ENCODE results near the gene KCNJ6. TPM values are rescaled to one million over a fixed set of nuclear protein-coding genes. Genes with fewer than 3 reads are reported as not detected.

Gene KCNJ6
- total and polyA plus RNA-seq, 4 donors = 0.01 TPM; not detected in 3

GRCh38 chr21:37702241-37702640 lies 214.0 kb downstream of the KCNJ6 start:
- H3K9ac ChIP-seq (ENCODE audit: low read depth in 1 of 2, low read length in 2 of 2) = no peak overlapping the region
- no peak overlapping the region for H3K4me3 ChIP-seq (ENCODE audit: low read depth in 1 of 3, low read length in 3 of 3)
- no peaks in the 10 kb centered on the region for H3K9me3 ChIP-seq (ENCODE audit: control insufficient read depth in 4 of 4, low read length in 3 of 4)
- H3K4me1 ChIP-seq (ENCODE audit: control insufficient read depth in 4 of 4, insufficient read depth in 4 of 4, low read length in 3 of 4) = peaks cover 3 to 21% (median 17%) of the 10 kb centered on the region in 4 donors
- no peaks in the 10 kb centered on the region for H3K27me3 ChIP-seq (ENCODE audit: control insufficient read depth in 4 of 4, insufficient read depth in 4 of 4, low read length in 3 of 4)
- DNase-seq (ENCODE audit: low spot score) = no peak
- TF ChIP-seq FOXA1 (IDR thresholded peaks at IDR 0.05) (no peak), CTCF (IDR thresholded peaks at IDR 0.05; ENCODE audit: low read depth, low read length, missing input control) (no peak), HNF4A (conservative IDR thresholded peaks at IDR 0.05) (peak in 1 of 2 donors; percentile 41), ATF3 (IDR thresholded peaks at IDR 0.05) (no peak), ZBTB33 (IDR thresholded peaks at IDR 0.05) (no peak), SP1 (IDR thresholded peaks at IDR 0.05) (no peak)
- no peaks in the 10 kb centered on the region for H3K36me3 ChIP-seq (ENCODE audit: control insufficient read depth in 4 of 4, insufficient read depth in 3 of 4, low read depth in 1 of 4, low read length in 3 of 4)
- 70% methylated on average over 7 of the region's 7 CpGs for WGBS
- H3K27ac ChIP-seq (ENCODE audit: low read depth in 1 of 2, low read length in 2 of 2) = no peak overlapping the region

GRCh38 chr21:37700641-37701202 lies 215.5 kb downstream of the KCNJ6 start:
- peak; percentile 69 to 78 for TF ChIP-seq RAD21 (IDR thresholded peaks at IDR 0.05)
- peak; percentile 45 for TF ChIP-seq CTCF (IDR thresholded peaks at IDR 0.05; ENCODE audit: low read depth, low read length, missing input control)
- TF ChIP-seq NR2F2 (IDR thresholded peaks at IDR 0.05) = no peak
- TF ChIP-seq HNF4G (IDR thresholded peaks at IDR 0.05) = no peak
- TF ChIP-seq SP1 (IDR thresholded peaks at IDR 0.05) = no peak
- Histone ChIP-seq H3K27me3 (ENCODE audit: control insufficient read depth in 4 of 4, insufficient read depth in 4 of 4, low read length in 3 of 4) (no peaks in the 10 kb centered on the region), H3K27ac (ENCODE audit: low read depth in 1 of 2, low read length in 2 of 2) (no peak overlapping the region), H3K36me3 (ENCODE audit: control insufficient read depth in 4 of 4, insufficient read depth in 3 of 4, low read depth in 1 of 4, low read length in 3 of 4) (no peaks in the 10 kb centered on the region), H3K4me3 (ENCODE audit: low read depth in 1 of 3, low read length in 3 of 3) (no peak overlapping the region), H3K4me1 (ENCODE audit: control insufficient read depth in 4 of 4, insufficient read depth in 4 of 4, low read length in 3 of 4) (peaks cover 3 to 21% (median 17%) of the 10 kb centered on the region in 4 donors), H3K9me3 (ENCODE audit: control insufficient read depth in 4 of 4, low read length in 3 of 4) (no peaks in the 10 kb centered on the region), H3K9ac (ENCODE audit: low read depth in 1 of 2, low read length in 2 of 2) (no peak overlapping the region)
- no peak for DNase-seq (ENCODE audit: low spot score)
- 54% methylated on average over 6 of the region's 6 CpGs for WGBS

Data from liver (tissue), 9 donors.